Pancreas (tissue), 10 donors: ENCODE results near the gene CCDC187. TPM values are rescaled to one million over a fixed set of nuclear protein-coding genes. Genes with fewer than 3 reads are reported as not detected.

Experiments
- ATAC-seq, 4 donors: fragments of 200-7000 bp; cut with Tn5 transposase; one replicate each; pipeline versions ENCODE4 v1.8.0 to v1.9.1; 2020; ENCODE audit warnings: mild to moderate bottlenecking in 4 of 4, moderate library complexity in 4 of 4
- DNase-seq, 6 donors: peaks; one replicate each; pipeline ENCODE4 v3.0.0-alpha.2; 2020
- FAIRE-seq: peaks from 2 replicates; lab custom pipeline; 2012; peaks lifted over from hg19 to GRCh38; lab: Jason Lieb, UNC
- H3K27ac ChIP-seq, 4 donors: fragments of 200-600 bp; sonication (generic); 1 replicate in 3 of 4; 2 replicates in 1 of 4; pipeline versions ENCODE4 v1.5.0 to v1.8.0; 2020
- H3K27me3 ChIP-seq, 4 donors: fragments of 200-600 bp; one replicate each; pipeline ENCODE4 v1.8.0; 2021
- H3K36me3 ChIP-seq, 3 donors: fragments of 200-600 bp; sonication (generic) in 1 of 3; one replicate each; pipeline versions ENCODE4 v1.5.0 to v1.8.0; 2020 to 2021
- H3K4me1 ChIP-seq, 3 donors: fragments of 200-600 bp; one replicate each; pipeline ENCODE4 v1.8.0; 2021
- H3K4me3 ChIP-seq, 4 donors: fragments of 200-600 bp; sonication (generic) in 2 of 4; one replicate each; pipeline versions ENCODE4 v1.5.0 to v1.8.0; 2020 to 2021
- H3K9me3 ChIP-seq, 4 donors: fragments of 200-600 bp; one replicate each; pipeline ENCODE4 v1.8.0; 2021
- CTCF ChIP-seq, 4 donors: fragments of 200-600 bp; sonication (generic) in 3 of 4; IDR thresholded peaks; one replicate each; pipeline versions ENCODE4 v1.5.0 to v1.8.0; 2021; ENCODE audit warnings: antibody characterized with exemption in 4 of 4
- WGBS, 2 donors: extraction: QIAGEN DNeasy Blood & Tissue Kit; methylation state at CpG; one replicate each; pipeline ENCODE4 v1.1.7; 2013; 5-methylcytosine and 5-hydroxymethylcytosine counted together
- intact Hi-C, 3 donors: fragments of 100-400 bp; cut with DNase I; formaldehyde crosslinking; loops; one replicate each; pipeline versions ENCODE4 v1.11.1 to v1.14.2; 2022
- polyA plus RNA-seq, 2 donors: library from polyadenylated mRNA; stranded (reverse); fragments of 200-250 nt; gene quantifications; one replicate each; pipeline ENCODE4 v1.2.3, GENCODE V29; 2013
- total RNA-seq, 6 donors: library from RNA; stranded (reverse); fragmentation: NEBNext Ultra II Directional in 4 of 6; extraction: Animal tissue kit (Norgen Biotek cat#: 25700) in 4 of 6; gene quantifications; one replicate each; pipeline versions ENCODE4 v1.2.1 to v1.2.4, GENCODE V29; 2021 to 2023
- donor health status: healthy with polysubstance abuse.
- donor health status: DM: no; HTN: no; CAD: no; lungs with moderate emphysema.
- donor health status: DM: no; HTN: no; CAD: no.
- donor health status: control.
- donor health status: control.
- donor health status: Bipolar disorder and iron deficiency.
- donor health status: DM: yes; HTN: yes; CAD: no.
- donor health status: DM: no; HTN: no; CAD: no.
- donor health status: DM: no; HTN: no; CAD: no.
- donor health status: DM: yes; HTN: yes; CAD: no.

CCDC187 gene
- total and polyA plus RNA-seq, 8 donors = 0.14 to 2.6 (median 0.43) TPM

- Histone ChIP-seq H3K4me1 (peaks cover 5 to 10% (median 7%) of the 10 kb centered on the region in 3 donors), H3K27me3 (no peaks in the 10 kb centered on the region), H3K4me3 (no peak overlapping the region), H3K36me3 (no peaks in the 10 kb centered on the region), H3K27ac (peak overlapping the region in 1 of 4 donors; percentile 10), H3K9me3 (no peaks in the 10 kb centered on the region)
- intact Hi-C loops = no loop called here
- WGBS, 2 donors = 70 to 78% methylated on average over 27 to 28 of the region's 28 CpGs
- DNase-seq (peak in 2 of 6 donors; percentile 38 to 70), ATAC-seq (no peak), FAIRE-seq (no peak)
- TF ChIP-seq CTCF (IDR thresholded peaks at IDR 0.05) = no peak
Observed at GRCh38 chr9:136326061-136326760, 22.3 kb upstream of the CCDC187 start.

GRCh38 chr9:136325358-136325757 lies 21.5 kb upstream of the CCDC187 start:
- intact Hi-C loops = no loop called here
- FAIRE-seq (no peak), DNase-seq (peak in 2 of 6 donors; percentile 26 to 49), ATAC-seq (no peak)
- no peaks in the 10 kb centered on the region for H3K27me3 ChIP-seq
- no peak overlapping the region for H3K27ac ChIP-seq
- 88 to 91% methylated on average over 13 of the region's 13 CpGs for WGBS, 2 donors
- no peaks in the 10 kb centered on the region for H3K9me3 ChIP-seq
- TF ChIP-seq CTCF (IDR thresholded peaks at IDR 0.05) = no peak
- no peaks in the 10 kb centered on the region for H3K36me3 ChIP-seq
- H3K4me3 ChIP-seq = no peak overlapping the region
- peaks cover 5 to 10% (median 7%) of the 10 kb centered on the region in 3 donors for H3K4me1 ChIP-seq

GRCh38 chr9:136324501-136325300 lies 20.8 kb upstream of the CCDC187 start:
- Histone ChIP-seq H3K4me3 (no peak overlapping the region), H3K36me3 (no peaks in the 10 kb centered on the region), H3K27ac (no peak overlapping the region), H3K4me1 (peaks cover 5 to 10% (median 7%) of the 10 kb centered on the region in 3 donors), H3K27me3 (no peaks in the 10 kb centered on the region), H3K9me3 (no peaks in the 10 kb centered on the region)
- peak; percentile 35 to 69 (median 66) for ATAC-seq
- peak in 3 of 6 donors; percentile 57 to 83 (median 68) for DNase-seq
- intact Hi-C loops = no loop called here
- no peak for TF ChIP-seq CTCF (IDR thresholded peaks at IDR 0.05)
- FAIRE-seq = no peak
- WGBS, 2 donors = 46 to 56% methylated on average over 23 to 24 of the region's 24 CpGs

GRCh38 chr9:136323371-136323789 lies 19.5 kb upstream of the CCDC187 start:
- DNase-seq = peak in 2 of 6 donors; percentile 28 to 48
- no peak for TF ChIP-seq CTCF (IDR thresholded peaks at IDR 0.05)
- intact Hi-C loops = no loop called here
- Histone ChIP-seq H3K4me3 (no peak overlapping the region), H3K4me1 (peaks cover 4 to 7% (median 4%) of the 10 kb centered on the region in 3 donors), H3K36me3 (no peaks in the 10 kb centered on the region), H3K27ac (no peak overlapping the region), H3K9me3 (no peaks in the 10 kb centered on the region), H3K27me3 (no peaks in the 10 kb centered on the region)
- WGBS, 2 donors = 61 to 73% methylated on average over 17 of the region's 17 CpGs
- no peak for FAIRE-seq
- peak in 1 of 4 donors; percentile 11 for ATAC-seq
